B cell (primary cell): ENCODE results near the gene KMT2A. TPM values are rescaled to one million over a fixed set of nuclear protein-coding genes. Genes with fewer than 3 reads are reported as not detected.

Experiments used
- ATAC-seq: fragments of 200-7000 bp; cut with Tn5 transposase; one replicate; pipeline ENCODE4 v1.10.0; 2021; ENCODE audit warnings: low read depth, mild to moderate bottlenecking, moderate number of reproducible peaks, moderate library complexity
- CTCF ChIA-PET: fragments of 350-600 bp; sonication (Branson Sonifier 250); formaldehyde crosslinking; loops from one replicate; lab custom pipeline; 2021; ENCODE audit warnings: antibody characterized with exemption, inconsistent platforms; lab: Charles Lee
- POLR2A ChIA-PET: fragments of 350-600 bp; sonication (Branson Sonifier 250); formaldehyde crosslinking; loops from one replicate; lab custom pipeline; 2021; ENCODE audit warnings: antibody characterized with exemption; lab: Charles Lee
- DNase-seq: peaks from one replicate; pipeline ENCODE4 v3.0.0; 2013
- H2AFZ ChIP-seq: 2 replicates; pipeline ENCODE4 v1.6.1; 2012; ENCODE audit warnings: mild to moderate bottlenecking, low read depth, low read length; ENCODE audit not compliant: insufficient read depth, poor library complexity, severe bottlenecking
- H3K27ac ChIP-seq, 2 donors: 1 replicate in 1 of 2; 2 replicates in 1 of 2; pipeline ENCODE4 v1.5.1; 2012 to 2013; ENCODE audit warnings: low read length in 2 of 2, mild to moderate bottlenecking in 2 of 2, moderate library complexity in 1 of 2
- H3K27me3 ChIP-seq, 4 experiments: fragments of 200-600 bp in 1 of 4; sonication (generic) in 1 of 4; replicated peaks in 1 of 4; 1 replicate in 2 of 4; 2 replicates in 2 of 4; pipeline versions ENCODE4 v1.6.1 to v1.7.0; 2013 to 2016; ENCODE audit warnings: low read length in 3 of 4, mild to moderate bottlenecking in 2 of 4, mixed read lengths in 1 of 4, moderate library complexity in 1 of 4; ENCODE audit not compliant: insufficient read depth in 4 of 4, control insufficient read depth in 3 of 4; ENCODE audit errors: control extremely low read depth in 1 of 4
- H3K36me3 ChIP-seq, 2 experiments: replicated peaks in 1 of 2; 1 replicate in 1 of 2; 2 replicates in 1 of 2; pipeline versions ENCODE4 v1.6.1 to v1.7.1; 2013; ENCODE audit warnings: low read length in 1 of 2; ENCODE audit not compliant: insufficient read depth in 2 of 2, control insufficient read depth in 1 of 2; ENCODE audit errors: control extremely low read depth in 1 of 2, extremely low read depth in 1 of 2
- H3K4me1 ChIP-seq, 2 donors: fragments of 200-600 bp in 1 of 2; sonication (generic) in 1 of 2; 1 replicate in 1 of 2; 2 replicates in 1 of 2; pipeline versions ENCODE4 v1.5.1 to v1.6.1; 2013 to 2017; ENCODE audit warnings: low read length in 2 of 2; ENCODE audit not compliant: control insufficient read depth in 2 of 2, insufficient read depth in 2 of 2
- H3K4me2 ChIP-seq: replicated peaks from 2 replicates; pipeline ENCODE3; 2012; ENCODE audit warnings: mild to moderate bottlenecking, low read depth, low read length; ENCODE audit not compliant: poor library complexity, severe bottlenecking
- H3K4me3 ChIP-seq, 5 experiments: fragments of 200-600 bp in 1 of 5; sonication (generic) in 1 of 5; 1 replicate in 3 of 5; 2 replicates in 2 of 5; pipeline versions ENCODE4 v1.5.1 to v1.7.0; 2011 to 2016; ENCODE audit warnings: low read length in 4 of 5, mild to moderate bottlenecking in 4 of 5, low read depth in 2 of 5, control low read depth in 1 of 5, moderate library complexity in 1 of 5; ENCODE audit not compliant: insufficient read depth in 1 of 5; ENCODE audit errors: control extremely low read depth in 1 of 5, extremely low read depth in 1 of 5
- H3K79me2 ChIP-seq: fragments of 200-600 bp; sonication (generic); one replicate; pipeline ENCODE4 v1.6.0; 2016; ENCODE audit warnings: low read length; ENCODE audit not compliant: control insufficient read depth, insufficient read depth
- H3K9ac ChIP-seq: fragments of 200-600 bp; sonication (generic); 2 replicates; pipeline ENCODE4 v1.6.1; 2017; ENCODE audit warnings: mild to moderate bottlenecking, low read length, moderate library complexity
- H3K9me3 ChIP-seq, 3 donors: one replicate each; pipeline versions ENCODE4 v1.6.1 to v1.7.1; 2013; ENCODE audit warnings: low read length in 2 of 3; ENCODE audit not compliant: control insufficient read depth in 2 of 3, insufficient read depth in 1 of 3; ENCODE audit errors: control extremely low read depth in 1 of 3
- H4K20me1 ChIP-seq: 2 replicates; pipeline ENCODE4 v1.6.0; 2012; ENCODE audit warnings: mild to moderate bottlenecking, low read length; ENCODE audit not compliant: insufficient read depth, control insufficient read depth, poor library complexity, severe bottlenecking
- H3K27ac Mint-ChIP-seq: one replicate; pipeline ENCODE4 v1.8.0; 2021; ENCODE audit warnings: mixed read lengths
- H3K27me3 Mint-ChIP-seq: one replicate; pipeline ENCODE4 v1.8.0; 2021; ENCODE audit warnings: mixed read lengths
- H3K4me1 Mint-ChIP-seq: one replicate; pipeline ENCODE4 v1.8.0; 2021; ENCODE audit warnings: mixed read lengths
- H3K4me3 Mint-ChIP-seq: one replicate; pipeline ENCODE4 v1.8.0; 2021; ENCODE audit warnings: mixed read lengths
- H3K9me3 Mint-ChIP-seq: one replicate; pipeline ENCODE4 v1.8.0; 2022; ENCODE audit warnings: mixed read lengths; ENCODE audit not compliant: insufficient read depth
- EZH2 ChIP-seq: IDR thresholded peaks from 2 replicates; pipeline ENCODE4 v1.6.1; 2012; ENCODE audit warnings: borderline replicate concordance, low read depth, mild to moderate bottlenecking, moderate library complexity, low read length; ENCODE audit not compliant: insufficient read depth, poor library complexity, severe bottlenecking
- WGBS: methylation state at CpG from one replicate; pipeline ENCODE4 v1.1.5; 2013; ENCODE audit warnings: missing lambda C conversion rate; ENCODE audit not compliant: insufficient coverage; 5-methylcytosine and 5-hydroxymethylcytosine counted together
- intact Hi-C: fragments of 100-400 bp; cut with micrococcal nuclease; formaldehyde crosslinking; loops from one replicate; pipeline ENCODE4 v1.10.0; 2022
- polyA plus RNA-seq: library from polyadenylated mRNA; depleted of rRNA; stranded (reverse); fragments of >200 nt; gene quantifications from 2 replicates; pipeline ENCODE4 v1.2.3, GENCODE V29; 2012
- total RNA-seq, 2 donors: library from RNA; stranded (reverse); fragments of 120-200 nt in 1 of 2; gene quantifications; 1 replicate in 1 of 2; 2 replicates in 1 of 2; pipeline versions ENCODE4 v1.2.3 to v1.2.4, GENCODE V29; 2013 to 2022
- TF ChIP-seq, protein P1 (sequence below): fragments of 200-600 bp; IDR thresholded peaks from one replicate; pipeline ENCODE4 v1.8.0; 2022; ENCODE audit warnings: antibody characterized with exemption, mild to moderate bottlenecking

Gene KMT2A
- total and polyA plus RNA-seq, 2 donors (not counting 1 experiment from before 2014, with no cell fraction given): 32.1 to 175 TPM

DNA sequence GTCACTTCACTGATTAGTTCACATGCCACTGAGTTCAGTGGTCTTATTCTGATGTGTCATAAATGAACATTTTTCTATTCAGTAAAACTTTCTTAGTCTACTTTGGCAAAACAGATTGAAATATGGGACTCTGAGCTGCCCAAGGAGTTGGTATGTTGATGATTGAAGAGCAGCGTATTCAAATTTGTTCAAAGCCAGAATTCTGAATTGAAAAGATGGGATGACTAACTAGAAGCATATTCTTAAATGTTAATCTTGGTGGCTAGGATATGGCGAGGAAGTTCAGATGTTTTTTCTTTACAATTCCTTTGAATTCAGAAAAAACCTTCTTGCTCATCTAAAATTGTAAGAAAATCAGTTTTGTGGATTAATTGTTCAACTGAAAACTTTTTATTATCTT, 34.7 kb downstream of the KMT2A start:
- H4K20me1 ChIP-seq: peaks cover 58% of the 10 kb centered on the region
- H3K27ac ChIP-seq: no peak overlapping the region
- no peak overlapping the region for H3K4me2 ChIP-seq
- 88% methylated on average over 1 of the region's 2 CpGs for WGBS
- H3K4me3 ChIP-seq: no peak overlapping the region
- no peak for TF ChIP-seq EZH2
- TF ChIP-seq, protein P1, sequence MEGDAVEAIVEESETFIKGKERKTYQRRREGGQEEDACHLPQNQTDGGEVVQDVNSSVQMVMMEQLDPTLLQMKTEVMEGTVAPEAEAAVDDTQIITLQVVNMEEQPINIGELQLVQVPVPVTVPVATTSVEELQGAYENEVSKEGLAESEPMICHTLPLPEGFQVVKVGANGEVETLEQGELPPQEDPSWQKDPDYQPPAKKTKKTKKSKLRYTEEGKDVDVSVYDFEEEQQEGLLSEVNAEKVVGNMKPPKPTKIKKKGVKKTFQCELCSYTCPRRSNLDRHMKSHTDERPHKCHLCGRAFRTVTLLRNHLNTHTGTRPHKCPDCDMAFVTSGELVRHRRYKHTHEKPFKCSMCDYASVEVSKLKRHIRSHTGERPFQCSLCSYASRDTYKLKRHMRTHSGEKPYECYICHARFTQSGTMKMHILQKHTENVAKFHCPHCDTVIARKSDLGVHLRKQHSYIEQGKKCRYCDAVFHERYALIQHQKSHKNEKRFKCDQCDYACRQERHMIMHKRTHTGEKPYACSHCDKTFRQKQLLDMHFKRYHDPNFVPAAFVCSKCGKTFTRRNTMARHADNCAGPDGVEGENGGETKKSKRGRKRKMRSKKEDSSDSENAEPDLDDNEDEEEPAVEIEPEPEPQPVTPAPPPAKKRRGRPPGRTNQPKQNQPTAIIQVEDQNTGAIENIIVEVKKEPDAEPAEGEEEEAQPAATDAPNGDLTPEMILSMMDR: no peak
- no peak overlapping the region for H2AFZ ChIP-seq
- ATAC-seq (no peak), DNase-seq (no peak)
- no peaks in the 10 kb centered on the region for H3K4me1 ChIP-seq
- Mint-ChIP-seq H3K27ac (no peak overlapping the region), H3K4me3 (no peak overlapping the region), H3K4me1 (no peaks in the 10 kb centered on the region), H3K9me3 (no peaks in the 10 kb centered on the region), H3K27me3 (no peaks in the 10 kb centered on the region)
- POLR2A ChIA-PET: no interaction called here
- CTCF ChIA-PET: interaction anchor here (1.4 kb wide), 1 partner anchor 17 kb away, joined by 9 read pairs; no protein-coding TSS in a partner anchor
- H3K9me3 ChIP-seq: no peaks in the 10 kb centered on the region
- no peak overlapping the region for H3K9ac ChIP-seq
- H3K36me3 ChIP-seq: peaks cover 6 to 51% of the 10 kb centered on the region in 2 experiments
- H3K27me3 ChIP-seq: no peaks in the 10 kb centered on the region
- intact Hi-C loops: no loop called here
- H3K79me2 ChIP-seq: peaks cover 52% of the 10 kb centered on the region

DNA sequence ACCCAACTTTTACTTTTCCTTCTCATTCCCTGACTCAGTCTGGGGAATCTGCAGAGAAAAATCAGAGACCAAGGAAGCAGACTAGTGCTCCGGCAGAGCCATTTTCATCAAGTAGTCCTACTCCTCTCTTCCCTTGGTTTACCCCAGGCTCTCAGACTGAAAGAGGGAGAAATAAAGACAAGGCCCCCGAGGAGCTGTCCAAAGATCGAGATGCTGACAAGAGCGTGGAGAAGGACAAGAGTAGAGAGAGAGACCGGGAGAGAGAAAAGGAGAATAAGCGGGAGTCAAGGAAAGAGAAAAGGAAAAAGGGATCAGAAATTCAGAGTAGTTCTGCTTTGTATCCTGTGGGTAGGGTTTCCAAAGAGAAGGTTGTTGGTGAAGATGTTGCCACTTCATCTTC, 37.2 kb downstream of the KMT2A start:
- H3K4me3 Mint-ChIP-seq: no peak overlapping the region
- H3K27ac Mint-ChIP-seq: no peak overlapping the region
- POLR2A ChIA-PET: no interaction called here
- no peak overlapping the region for H3K9ac ChIP-seq
- H3K4me3 ChIP-seq: no peak overlapping the region
- intact Hi-C loops: no loop called here
- no peak for ATAC-seq
- no peaks in the 10 kb centered on the region for H3K9me3 ChIP-seq
- H3K4me1 ChIP-seq: no peaks in the 10 kb centered on the region
- H3K9me3 Mint-ChIP-seq: no peaks in the 10 kb centered on the region
- 98% methylated on average over 4 of the region's 6 CpGs for WGBS
- H3K36me3 ChIP-seq: peaks cover 15 to 74% of the 10 kb centered on the region in 2 experiments
- TF ChIP-seq EZH2: no peak
- TF ChIP-seq, protein P1: no peak
- no peak for DNase-seq
- CTCF ChIA-PET: interaction anchor here (1.2 kb wide), 1 partner anchor 30 kb away, joined by 4 read pairs; no protein-coding TSS in a partner anchor
- peaks cover 45% of the 10 kb centered on the region for H4K20me1 ChIP-seq
- no peaks in the 10 kb centered on the region for H3K4me1 Mint-ChIP-seq
- H3K4me2 ChIP-seq: no peak overlapping the region
- no peaks in the 10 kb centered on the region for H3K27me3 Mint-ChIP-seq
- no peak overlapping the region for H3K27ac ChIP-seq
- peaks cover 41% of the 10 kb centered on the region for H3K79me2 ChIP-seq
- H2AFZ ChIP-seq: no peak overlapping the region
- no peaks in the 10 kb centered on the region for H3K27me3 ChIP-seq
